Measurements from ENCODE around the gene TAF4.
"Not testable (repeated sequence)": the region's sequence is repeated elsewhere in the genome, so short reads cannot be mapped to it uniquely, and the experiment has no call there.

The TAF4 gene

GRCh38 chr20:62065674-62066338 lies at the start of gene TAF4:
TSS of gene TAF4 (minus strand) at chr20:62065881. CDS start at chr20:62065810, 71 bp downstream.
- peak; percentile 72 for DNase-seq

- no peak for DNase-seq
These were observed 49.2 kb upstream of the TAF4 start for GRCh38 chr20:62114894-62115293.

GRCh38 chr20:62112368-62112767 lies 46.7 kb upstream of the TAF4 start:
- no peak for DNase-seq

- no peak for DNase-seq
These were observed 45.5 kb upstream of the TAF4 start for GRCh38 chr20:62111148-62111547.

DNA sequence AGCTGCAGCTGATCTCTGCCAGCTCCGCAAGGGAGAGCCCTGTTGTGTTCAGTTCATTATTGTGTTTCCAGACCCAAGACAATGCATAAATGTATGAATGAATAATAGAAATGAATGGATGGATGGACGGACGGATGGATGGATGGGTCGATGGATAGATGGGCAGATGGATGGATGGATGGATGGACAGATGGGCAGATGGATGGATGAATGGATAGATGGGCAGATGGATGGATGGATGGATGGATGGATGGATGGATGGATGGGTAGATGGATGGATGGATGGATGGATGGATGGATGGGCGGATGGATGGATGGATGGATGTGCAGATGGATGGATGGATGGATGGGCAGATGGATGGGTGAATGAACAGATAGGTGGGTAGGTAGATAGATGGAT lies 39.9 kb upstream of the TAF4 start:
- DNase-seq: no peak

DNA sequence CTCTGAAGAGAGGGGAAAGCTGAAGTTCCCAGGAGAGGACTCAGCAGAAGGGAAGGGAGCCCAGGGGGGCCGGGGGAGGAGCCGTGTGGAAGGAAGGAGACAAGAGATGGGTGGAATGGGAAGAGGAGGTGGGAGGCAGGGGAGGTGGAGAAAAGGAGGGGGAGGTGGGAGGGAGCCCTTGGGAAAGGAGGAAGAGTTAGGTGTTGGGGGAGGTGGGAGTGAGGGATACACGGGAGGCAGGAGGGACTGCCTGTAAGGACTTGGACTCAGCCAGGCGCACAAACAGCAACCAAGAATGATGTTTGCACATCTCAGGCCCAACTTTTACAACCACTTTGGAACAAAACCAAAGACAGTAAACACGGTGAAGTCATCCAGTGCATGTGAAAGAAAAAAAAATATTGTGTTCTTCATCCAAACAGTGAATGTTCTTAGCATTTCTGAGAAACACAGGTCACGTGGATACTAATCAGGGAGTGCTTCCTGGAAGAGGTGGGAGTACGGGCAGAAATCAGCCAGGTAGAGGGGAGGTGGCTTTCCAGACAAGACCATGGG lies 39.2 kb upstream of the TAF4 start:
- no peak for DNase-seq

DNA sequence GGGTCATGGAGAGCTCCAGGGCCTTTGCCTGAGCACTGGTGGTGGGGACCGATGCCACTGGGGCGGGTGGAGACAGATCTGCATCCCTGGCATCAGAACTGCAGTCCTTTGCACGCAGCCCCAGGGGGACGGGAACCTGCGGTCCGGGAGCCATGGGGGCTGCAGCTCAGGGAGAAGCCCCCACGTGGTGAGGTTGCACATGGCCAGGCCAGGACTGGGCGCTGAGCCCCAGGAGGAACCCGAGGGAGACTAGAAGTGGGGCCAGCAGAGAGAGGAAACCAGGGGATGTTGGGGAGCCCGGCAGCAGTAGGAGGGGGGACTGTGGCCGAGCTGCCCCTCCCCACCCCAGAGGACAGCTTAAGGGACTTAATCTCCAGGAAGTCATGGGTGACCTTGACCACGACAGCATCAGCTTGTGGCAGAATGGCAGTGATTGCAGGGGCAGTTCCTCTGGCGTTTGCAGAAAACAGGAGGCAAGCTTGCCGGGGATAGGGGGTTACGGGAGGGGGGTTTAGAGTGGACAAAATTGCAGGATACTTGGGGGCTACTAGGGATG lies 38.6 kb upstream of the TAF4 start:
- no peak for DNase-seq

- no peak for DNase-seq
These were observed 38.0 kb upstream of the TAF4 start for GRCh38 chr20:62103508-62104233.

DNA sequence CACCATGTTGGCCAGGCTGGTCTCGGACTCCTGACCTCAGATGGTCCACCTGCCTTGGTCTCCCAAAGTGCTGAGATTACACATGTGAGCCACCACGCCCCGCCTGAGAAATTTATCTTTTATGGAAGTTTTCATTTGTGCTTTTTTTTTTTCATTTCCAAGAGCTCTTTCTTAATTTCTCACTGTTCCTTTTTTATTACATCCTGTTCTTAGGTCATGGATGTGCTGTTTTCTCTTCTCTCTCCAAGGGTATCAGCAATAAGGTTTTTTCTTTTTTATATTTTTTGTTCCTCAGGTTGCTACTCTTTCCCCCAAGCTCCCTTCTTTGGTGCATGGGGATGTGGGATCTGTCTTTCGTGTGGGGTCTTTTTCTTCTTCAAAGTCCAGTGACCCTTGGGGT lies 35.4 kb upstream of the TAF4 start:
- DNase-seq: no peak

DNA sequence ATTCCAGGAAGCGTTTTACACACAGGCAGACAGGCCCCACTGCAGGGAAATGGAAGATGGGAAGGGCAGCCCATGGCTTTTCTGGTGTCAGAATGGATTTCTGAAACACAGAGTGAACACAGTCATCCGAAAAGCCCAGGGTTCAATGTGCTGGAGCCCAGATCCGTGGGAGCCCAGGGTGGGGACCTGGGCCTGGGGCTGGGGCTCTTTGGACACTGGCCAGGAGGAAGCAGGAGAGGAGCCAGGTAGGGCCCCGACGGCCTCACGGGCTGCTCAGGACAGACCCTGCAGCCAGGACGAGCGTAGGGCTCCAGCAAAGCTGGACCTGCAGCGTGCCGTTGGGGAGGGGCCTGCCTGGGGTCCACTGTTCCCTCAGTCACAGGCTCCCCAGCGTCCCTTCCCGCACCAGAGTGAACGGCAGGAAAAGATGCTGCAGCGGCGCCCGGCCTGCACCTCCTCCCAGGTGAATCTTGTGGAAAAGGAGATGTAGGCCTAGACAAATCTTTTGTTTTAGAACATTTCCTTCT lies 32.3 kb upstream of the TAF4 start:
- DNase-seq: no peak

DNA sequence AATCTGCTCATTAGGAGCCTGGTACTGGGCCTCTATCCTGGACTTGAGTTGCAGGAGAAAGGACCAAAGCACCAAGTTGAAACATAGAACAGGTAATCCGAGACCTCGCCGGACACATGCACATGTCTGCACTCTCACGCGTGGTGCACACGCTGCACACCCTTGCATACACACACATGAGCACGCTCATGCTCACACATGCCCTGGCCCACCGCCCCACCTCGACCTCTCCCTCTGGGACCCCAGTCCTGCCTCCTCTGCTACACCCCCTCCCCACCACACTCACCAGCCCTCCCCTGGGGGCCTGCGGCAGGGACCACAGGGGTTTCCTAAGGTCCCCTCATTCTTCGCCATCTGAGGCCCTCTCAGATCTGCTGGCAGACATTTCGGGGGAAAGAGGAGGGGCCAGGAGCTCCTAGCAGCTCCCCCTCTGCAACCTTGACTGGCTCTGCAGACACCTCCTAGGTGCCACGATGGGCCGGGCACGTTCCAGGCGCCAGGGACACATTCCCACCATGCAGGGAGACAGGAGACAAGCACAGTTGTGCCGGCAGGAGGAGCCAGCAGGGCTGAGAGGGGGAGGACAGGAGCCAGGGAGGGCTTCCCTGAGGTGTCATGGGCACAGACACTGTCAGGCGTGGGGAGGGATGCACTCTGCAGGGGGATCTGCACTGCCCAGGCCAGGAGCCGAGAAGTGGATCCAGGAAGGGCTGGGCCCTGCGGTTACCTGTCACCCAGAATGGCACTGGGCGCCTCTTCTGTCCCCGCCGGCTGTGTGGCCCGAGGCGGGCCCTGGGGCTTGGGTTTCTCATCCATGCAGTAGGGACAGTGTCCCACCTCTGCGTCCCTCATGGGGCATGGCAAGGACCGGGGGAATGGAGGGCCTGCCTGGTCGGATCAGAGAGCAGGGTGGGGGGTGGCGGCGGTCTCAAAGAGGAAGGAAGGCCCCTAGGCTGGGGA lies 31.0 kb upstream of the TAF4 start:
- DNase-seq: no peak

DNA sequence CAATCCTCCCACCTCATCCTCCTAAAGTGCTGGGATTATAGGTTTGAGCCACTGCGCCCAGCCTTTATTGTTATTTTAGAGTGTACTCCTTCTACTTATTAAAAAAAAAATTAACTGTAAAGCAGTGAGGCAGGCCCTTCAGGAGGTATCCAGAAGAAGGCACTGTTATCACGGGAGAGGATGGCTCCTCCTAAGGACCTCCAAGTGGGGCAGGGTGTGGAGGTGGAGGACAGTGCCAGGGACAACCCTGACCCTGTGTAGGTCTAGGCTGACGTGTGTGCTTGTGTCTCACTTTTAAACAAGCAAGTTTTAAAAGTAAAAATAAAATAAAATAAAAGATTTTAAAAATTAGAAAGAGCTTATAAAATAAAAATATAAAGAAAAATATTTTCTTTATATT lies 23.7 kb upstream of the TAF4 start:
- DNase-seq: no peak

GRCh38 chr20:62088258-62089127 lies 22.8 kb upstream of the TAF4 start:
- no peak for DNase-seq

- no peak for DNase-seq
These were observed 22.0 kb upstream of the TAF4 start for GRCh38 chr20:62087632-62088031.

GRCh38 chr20:62087227-62087626 lies 21.5 kb upstream of the TAF4 start:
- DNase-seq: no peak

DNA sequence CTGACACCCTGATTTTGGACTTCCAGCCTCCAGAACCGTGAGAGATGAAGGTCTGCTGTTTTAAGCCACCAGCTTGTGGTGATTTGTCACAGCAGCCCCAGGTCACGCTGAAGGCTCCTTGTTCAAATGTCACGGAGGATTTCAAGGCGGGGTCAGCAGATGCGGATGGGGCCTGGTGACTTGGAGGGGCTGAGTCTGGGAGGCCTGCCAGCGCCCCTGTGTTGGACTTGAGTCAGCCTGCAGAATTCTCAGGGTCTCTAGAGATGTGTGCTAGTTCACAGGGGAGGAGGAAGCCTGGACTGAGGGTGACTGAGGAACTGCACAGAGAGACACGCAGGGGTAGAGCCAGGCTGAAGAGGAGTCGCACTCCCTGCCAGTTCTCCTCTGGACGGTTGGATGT lies 19.5 kb upstream of the TAF4 start:
- no peak for DNase-seq

GRCh38 chr20:62084224-62084623 lies 18.5 kb upstream of the TAF4 start:
- DNase-seq: not testable (repeated sequence)

DNA sequence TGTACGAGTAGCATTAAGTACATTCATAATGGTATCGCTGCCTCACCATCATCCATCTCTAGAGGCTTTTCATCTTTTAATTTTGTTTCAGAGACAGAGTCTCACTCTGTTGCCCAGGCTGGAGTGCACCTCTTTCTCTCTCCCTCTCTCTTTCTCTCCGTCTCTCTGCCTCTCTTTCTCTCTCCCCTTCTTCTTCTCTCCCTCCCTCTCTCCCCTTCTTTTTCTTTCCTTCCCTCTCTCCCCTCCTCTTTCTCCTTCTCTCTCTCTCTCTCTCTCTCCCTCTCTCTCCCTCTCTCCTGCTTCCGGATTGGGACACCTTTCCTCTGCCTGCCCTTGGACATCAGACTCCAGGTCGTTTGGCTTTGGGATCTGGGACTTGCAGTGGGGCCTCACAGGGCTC lies 17.6 kb upstream of the TAF4 start:
- DNase-seq: no peak

- no peak for DNase-seq
These were observed 14.7 kb upstream of the TAF4 start for GRCh38 chr20:62080249-62080990.

DNA sequence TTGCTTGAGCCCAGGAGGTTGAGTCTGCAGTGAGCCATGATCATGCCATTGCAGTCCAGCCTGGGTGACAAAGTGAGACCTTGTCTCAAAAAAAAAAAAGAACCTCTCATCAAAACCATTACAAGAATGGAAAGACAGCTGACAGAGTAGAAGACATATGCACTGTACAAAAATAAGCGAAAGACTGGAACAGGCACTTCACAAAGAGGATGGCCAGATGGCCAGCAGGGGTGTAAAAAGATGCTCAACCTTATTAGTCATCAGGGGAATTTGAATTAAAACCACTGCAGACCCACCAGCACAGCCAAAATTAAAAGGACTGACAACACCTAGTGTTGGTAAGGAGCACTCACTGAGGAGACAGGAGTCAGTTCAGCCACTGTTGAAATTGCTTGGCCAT lies 13.5 kb upstream of the TAF4 start:
- no peak for DNase-seq

GRCh38 chr20:62073323-62073722 lies 7.6 kb upstream of the TAF4 start:
- DNase-seq: no peak

All from NCI-H2029 (cell line).